Activated CD4-positive, alpha-beta T cell treated with anti-CD3 and anti-CD28 coated beads, Interleukin-2, Interleukin-4, amounts not matched to agents 100 ng/mL and 50 ng/mL, durations not matched to agents 16 hours and 8 hours (primary cell): ENCODE data around the gene RFXANK.
"Not testable (repeated sequence)": the region's sequence is repeated elsewhere in the genome, so short reads cannot be mapped to it uniquely, and the experiment has no call there.

Experiments
- DNase-seq: peaks from one replicate; pipeline ENCODE4 v3.0.0-alpha.2; 2020; ENCODE audit warnings: low spot score

Gene RFXANK

GRCh38 chr19:19206938-19207337 lies 14.9 kb downstream of the RFXANK start:
- DNase-seq = no peak

GRCh38 chr19:19207637-19208572 lies 15.8 kb downstream of the RFXANK start:
- no peak for DNase-seq

- no peak for DNase-seq
These were observed 17.3 kb downstream of the RFXANK start for GRCh38 chr19:19209372-19209771.

- DNase-seq = no peak
These were observed 19.7 kb downstream of the RFXANK start, which contains the start of gene NCAN for GRCh38 chr19:19211499-19212420. TSS of gene NCAN (plus strand) at chr19:19211958. CDS start at chr19:19216954, 4,996 bp downstream.

GRCh38 chr19:19212916-19213315 lies 20.9 kb downstream of the RFXANK start:
- no peak for DNase-seq

- no peak for DNase-seq
These were observed 21.5 kb downstream of the RFXANK start for GRCh38 chr19:19213426-19214158.

GRCh38 chr19:19214159-19214490 lies 22.1 kb downstream of the RFXANK start:
- DNase-seq = no peak

- no peak for DNase-seq
These were observed 22.8 kb downstream of the RFXANK start for GRCh38 chr19:19214892-19215291.

- no peak for DNase-seq
These were observed 23.7 kb downstream of the RFXANK start for GRCh38 chr19:19215792-19216191.

GRCh38 chr19:19217099-19217498 lies 25.0 kb downstream of the RFXANK start:
- DNase-seq = peak; percentile 6

GRCh38 chr19:19218911-19219310 lies 26.9 kb downstream of the RFXANK start:
- no peak for DNase-seq

- not testable (repeated sequence) for DNase-seq
These were observed 28.9 kb downstream of the RFXANK start for GRCh38 chr19:19221000-19221399.

GRCh38 chr19:19223060-19223459 lies 31.0 kb downstream of the RFXANK start:
- no peak for DNase-seq

- DNase-seq = no peak
These were observed 31.6 kb downstream of the RFXANK start for GRCh38 chr19:19223636-19224035.

GRCh38 chr19:19224150-19224851 lies 32.2 kb downstream of the RFXANK start:
- DNase-seq = no peak

- peak; percentile 67 for DNase-seq
These were observed 32.9 kb downstream of the RFXANK start for GRCh38 chr19:19224852-19225494.

GRCh38 chr19:19226204-19226603 lies 34.1 kb downstream of the RFXANK start:
- DNase-seq = no peak

GRCh38 chr19:19226663-19227062 lies 34.6 kb downstream of the RFXANK start:
- no peak for DNase-seq

GRCh38 chr19:19227217-19227616 lies 35.2 kb downstream of the RFXANK start:
- DNase-seq = no peak

GRCh38 chr19:19229701-19230100 lies 37.6 kb downstream of the RFXANK start:
- no peak for DNase-seq

- DNase-seq = no peak
These were observed 38.9 kb downstream of the RFXANK start for GRCh38 chr19:19230999-19231398.
